ENCODE data around the gene SLC38A1. TPM values are rescaled to one million over a fixed set of nuclear protein-coding genes. Genes with fewer than 3 reads are reported as not detected.
A peak's percentile ranks its signal among the peaks of the same experiment; 100 is the strongest.
"Not testable (repeated sequence)": the region's sequence is repeated elsewhere in the genome, so short reads cannot be mapped to it uniquely, and the experiment has no call there.

SLC38A1 gene
- total RNA-seq, 1 donor from 2014 or later: 181 TPM

- Mint-ChIP-seq H3K9me3 (no peaks in the 10 kb centered on the region), H3K4me3 (no peak overlapping the region), H3K27me3 (no peaks in the 10 kb centered on the region), H3K36me3 (ENCODE audit: low read depth) (peaks cover 50% of the 10 kb centered on the region), H3K4me1 (peaks cover 39% of the 10 kb centered on the region), H3K27ac (no peak overlapping the region)
- intact Hi-C loops (cut with micrococcal nuclease): loop anchor here (2.0 kb wide), 1 partner anchor 15 kb away; no protein-coding TSS in a partner anchor
- DNase-seq: no peak
These were observed 9.1 kb downstream of the SLC38A1 start for GRCh38 chr12:46259713-46260112.

DNA sequence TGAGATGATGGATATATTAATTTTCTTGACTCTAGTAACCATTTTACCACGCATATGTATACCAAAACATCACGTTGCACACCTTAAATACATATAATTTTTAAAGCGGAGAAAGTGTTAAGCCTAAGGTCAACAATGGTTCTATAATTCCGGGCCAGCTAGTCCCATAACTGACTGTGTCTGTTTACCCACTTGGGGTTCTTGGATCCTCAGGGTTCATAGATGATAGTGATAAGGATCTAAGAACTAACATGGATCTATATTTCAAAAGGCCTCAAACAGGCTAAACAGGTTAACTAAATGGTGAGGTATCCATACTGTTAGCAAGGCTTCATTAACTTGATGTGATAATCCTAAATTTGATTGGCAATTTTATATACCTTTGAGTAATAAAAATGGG, 9.8 kb downstream of the SLC38A1 start:
- no peak for DNase-seq
- Mint-ChIP-seq H3K27ac (no peak overlapping the region), H3K27me3 (no peaks in the 10 kb centered on the region), H3K9me3 (peaks cover 3% of the 10 kb centered on the region), H3K4me3 (no peak overlapping the region), H3K4me1 (peaks cover 39% of the 10 kb centered on the region), H3K36me3 (ENCODE audit: low read depth) (peaks cover 54% of the 10 kb centered on the region)
- intact Hi-C loops (cut with micrococcal nuclease): loop anchor here (2.0 kb wide), 1 partner anchor 14 kb away; no protein-coding TSS in a partner anchor

GRCh38 chr12:46258129-46258528, 10.7 kb downstream of the SLC38A1 start:
- Mint-ChIP-seq H3K4me1 (peaks cover 34% of the 10 kb centered on the region), H3K36me3 (ENCODE audit: low read depth) (peaks cover 57% of the 10 kb centered on the region), H3K27ac (no peak overlapping the region), H3K27me3 (no peaks in the 10 kb centered on the region), H3K4me3 (no peak overlapping the region), H3K9me3 (peaks cover 4% of the 10 kb centered on the region)
- DNase-seq: no peak
- intact Hi-C loops (cut with micrococcal nuclease): loop anchor here (2.0 kb wide), 1 partner anchor 13 kb away; no protein-coding TSS in a partner anchor

- H3K27ac Mint-ChIP-seq: peak overlapping the region; percentile 75
These were observed 11.9 kb downstream of the SLC38A1 start for GRCh38 chr12:46256942-46257341.

DNA sequence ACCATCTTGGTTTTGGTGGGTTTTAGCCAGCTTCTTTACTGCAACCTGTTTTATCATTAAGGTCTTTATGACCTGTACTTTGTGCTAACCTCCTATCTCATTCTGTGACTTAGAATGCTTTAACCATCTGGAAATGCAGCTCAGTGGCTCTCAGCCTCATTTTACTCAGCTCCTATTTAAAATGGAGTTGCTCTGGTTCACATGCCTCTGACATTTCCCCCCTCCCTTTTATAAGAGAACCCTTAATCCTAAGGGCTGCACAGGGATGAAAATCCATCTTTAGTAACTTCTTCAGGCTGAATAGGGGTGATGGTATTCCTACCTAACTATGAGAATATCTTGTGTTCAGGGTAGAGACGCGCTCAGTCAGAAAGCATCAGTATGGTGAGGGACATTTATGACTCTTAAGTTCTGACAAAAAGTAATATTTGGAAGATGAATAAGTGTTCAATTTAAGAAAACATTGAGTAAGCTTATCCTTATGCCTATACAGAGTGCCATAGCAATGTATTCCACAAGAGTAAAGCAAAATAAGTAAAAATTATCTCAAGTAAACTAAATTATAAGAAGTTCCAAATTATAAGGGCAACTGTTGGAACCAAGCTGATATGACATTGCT, 15.2 kb downstream of the SLC38A1 start:
- intact Hi-C loops (cut with micrococcal nuclease): no loop called here
- no peak for DNase-seq
- Mint-ChIP-seq H3K4me3 (no peak overlapping the region), H3K36me3 (ENCODE audit: low read depth) (peaks cover 87% of the 10 kb centered on the region), H3K4me1 (peaks cover 49% of the 10 kb centered on the region), H3K9me3 (peaks cover 33% of the 10 kb centered on the region), H3K27ac (peak overlapping the region; percentile 6), H3K27me3 (no peaks in the 10 kb centered on the region)

More at GRCh38 chr12:46256942-46257341, 11.9 kb downstream of the SLC38A1 start:
- H3K36me3 Mint-ChIP-seq (ENCODE audit: low read depth): peaks cover 61% of the 10 kb centered on the region
- H3K4me3 Mint-ChIP-seq: no peak overlapping the region
- DNase-seq: peak; percentile 51
- no peaks in the 10 kb centered on the region for H3K27me3 Mint-ChIP-seq
- peaks cover 34% of the 10 kb centered on the region for H3K4me1 Mint-ChIP-seq
- peaks cover 12% of the 10 kb centered on the region for H3K9me3 Mint-ChIP-seq
- intact Hi-C loops (cut with micrococcal nuclease): no loop called here

- H3K4me3 Mint-ChIP-seq; H3K27ac Mint-ChIP-seq; intact Hi-C loops (cut with micrococcal nuclease); H3K27me3 Mint-ChIP-seq; DNase-seq: not testable (repeated sequence)
- H3K4me1 Mint-ChIP-seq: peaks cover 60% of the 10 kb centered on the region
- peaks cover 92% of the 10 kb centered on the region for H3K36me3 Mint-ChIP-seq (ENCODE audit: low read depth)
- H3K9me3 Mint-ChIP-seq: peaks cover 46% of the 10 kb centered on the region
These were observed 16.8 kb downstream of the SLC38A1 start for GRCh38 chr12:46251994-46252393.

- H3K4me3 Mint-ChIP-seq; H3K27me3 Mint-ChIP-seq; intact Hi-C loops (cut with micrococcal nuclease); H3K27ac Mint-ChIP-seq; DNase-seq: not testable (repeated sequence)
- peaks cover 51% of the 10 kb centered on the region for H3K9me3 Mint-ChIP-seq
- peaks cover 91% of the 10 kb centered on the region for H3K36me3 Mint-ChIP-seq (ENCODE audit: low read depth)
- H3K4me1 Mint-ChIP-seq: peaks cover 64% of the 10 kb centered on the region
These were observed 18.9 kb downstream of the SLC38A1 start for GRCh38 chr12:46249960-46250359.

GRCh38 chr12:46246021-46246700, 22.7 kb downstream of the SLC38A1 start:
- H3K27me3 Mint-ChIP-seq: no peaks in the 10 kb centered on the region
- peak overlapping the region; percentile 14 for H3K4me3 Mint-ChIP-seq
- no peak for DNase-seq
- H3K27ac Mint-ChIP-seq: peak overlapping the region; percentile 61
- H3K36me3 Mint-ChIP-seq (ENCODE audit: low read depth): peaks cover 86% of the 10 kb centered on the region
- H3K4me1 Mint-ChIP-seq: peaks cover 62% of the 10 kb centered on the region
- peaks cover 43% of the 10 kb centered on the region for H3K9me3 Mint-ChIP-seq
- intact Hi-C loops (cut with micrococcal nuclease): no loop called here

- H3K27me3 Mint-ChIP-seq: no peaks in the 10 kb centered on the region
- H3K4me3 Mint-ChIP-seq: no peak overlapping the region
- DNase-seq: no peak
- peaks cover 86% of the 10 kb centered on the region for H3K36me3 Mint-ChIP-seq (ENCODE audit: low read depth)
- peaks cover 32% of the 10 kb centered on the region for H3K9me3 Mint-ChIP-seq
- peak overlapping the region; percentile 61 for H3K27ac Mint-ChIP-seq
- H3K4me1 Mint-ChIP-seq: peaks cover 52% of the 10 kb centered on the region
- intact Hi-C loops (cut with micrococcal nuclease): loop anchor here (2.0 kb wide), 1 partner anchor 14 kb away; no protein-coding TSS in a partner anchor
These were observed 23.8 kb downstream of the SLC38A1 start for GRCh38 chr12:46244997-46245396.

GRCh38 chr12:46244273-46244915, 24.4 kb downstream of the SLC38A1 start:
- Mint-ChIP-seq H3K36me3 (ENCODE audit: low read depth) (peaks cover 84% of the 10 kb centered on the region), H3K4me3 (no peak overlapping the region), H3K4me1 (peaks cover 49% of the 10 kb centered on the region), H3K27ac (peak overlapping the region; percentile 2), H3K9me3 (peaks cover 29% of the 10 kb centered on the region), H3K27me3 (no peaks in the 10 kb centered on the region)
- DNase-seq: no peak
- intact Hi-C loops (cut with micrococcal nuclease): loop anchor here (2.0 kb wide), 1 partner anchor 14 kb away; no protein-coding TSS in a partner anchor

- no peak overlapping the region for H3K27ac Mint-ChIP-seq
These were observed 26.3 kb downstream of the SLC38A1 start for GRCh38 chr12:46242569-46242968.

GRCh38 chr12:46240436-46240835, 28.4 kb downstream of the SLC38A1 start:
- DNase-seq: no peak
- H3K9me3 Mint-ChIP-seq: peaks cover 11% of the 10 kb centered on the region
- no peak overlapping the region for H3K27ac Mint-ChIP-seq
- no peak overlapping the region for H3K4me3 Mint-ChIP-seq
- no peaks in the 10 kb centered on the region for H3K27me3 Mint-ChIP-seq
- H3K36me3 Mint-ChIP-seq (ENCODE audit: low read depth): peaks cover 84% of the 10 kb centered on the region
- H3K4me1 Mint-ChIP-seq: peaks cover 38% of the 10 kb centered on the region
- intact Hi-C loops (cut with micrococcal nuclease): no loop called here

More at GRCh38 chr12:46242569-46242968, 26.3 kb downstream of the SLC38A1 start:
- DNase-seq: no peak
- H3K36me3 Mint-ChIP-seq (ENCODE audit: low read depth): peaks cover 79% of the 10 kb centered on the region
- no peaks in the 10 kb centered on the region for H3K27me3 Mint-ChIP-seq
- peaks cover 17% of the 10 kb centered on the region for H3K9me3 Mint-ChIP-seq
- intact Hi-C loops (cut with micrococcal nuclease): no loop called here
- H3K4me1 Mint-ChIP-seq: peaks cover 42% of the 10 kb centered on the region
- no peak overlapping the region for H3K4me3 Mint-ChIP-seq

DNA sequence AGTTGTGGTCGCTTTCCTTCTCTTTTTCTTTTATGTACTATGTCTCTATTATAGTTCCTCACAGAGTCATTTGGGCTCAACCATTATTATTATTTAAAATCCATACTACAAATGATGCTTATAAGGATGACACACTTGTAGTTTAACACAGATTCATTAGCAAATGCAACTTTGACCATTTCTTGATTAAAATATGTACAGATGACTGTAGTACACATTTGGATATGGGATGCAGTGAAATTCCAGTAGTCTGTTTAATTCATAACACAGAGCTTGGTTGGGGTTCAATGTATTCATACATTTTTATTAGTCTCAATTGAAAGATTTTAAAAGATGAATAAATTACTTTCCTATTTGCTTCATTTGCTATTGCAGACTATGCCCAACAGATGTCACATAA, 30.0 kb downstream of the SLC38A1 start:
- no peak overlapping the region for H3K27ac Mint-ChIP-seq
- no peaks in the 10 kb centered on the region for H3K27me3 Mint-ChIP-seq
- peaks cover 7% of the 10 kb centered on the region for H3K9me3 Mint-ChIP-seq
- peaks cover 88% of the 10 kb centered on the region for H3K36me3 Mint-ChIP-seq (ENCODE audit: low read depth)
- H3K4me1 Mint-ChIP-seq: peaks cover 36% of the 10 kb centered on the region
- no peak for DNase-seq
- no peak overlapping the region for H3K4me3 Mint-ChIP-seq
- intact Hi-C loops (cut with micrococcal nuclease): no loop called here
